ENCODE measurements around the gene EIF4B. TPM values are rescaled to one million over a fixed set of nuclear protein-coding genes. Genes with fewer than 3 reads are reported as not detected.

The EIF4B gene
- total and polyA plus RNA-seq, 8 donors: 72.8 to 522 (median 418) TPM

DNA sequence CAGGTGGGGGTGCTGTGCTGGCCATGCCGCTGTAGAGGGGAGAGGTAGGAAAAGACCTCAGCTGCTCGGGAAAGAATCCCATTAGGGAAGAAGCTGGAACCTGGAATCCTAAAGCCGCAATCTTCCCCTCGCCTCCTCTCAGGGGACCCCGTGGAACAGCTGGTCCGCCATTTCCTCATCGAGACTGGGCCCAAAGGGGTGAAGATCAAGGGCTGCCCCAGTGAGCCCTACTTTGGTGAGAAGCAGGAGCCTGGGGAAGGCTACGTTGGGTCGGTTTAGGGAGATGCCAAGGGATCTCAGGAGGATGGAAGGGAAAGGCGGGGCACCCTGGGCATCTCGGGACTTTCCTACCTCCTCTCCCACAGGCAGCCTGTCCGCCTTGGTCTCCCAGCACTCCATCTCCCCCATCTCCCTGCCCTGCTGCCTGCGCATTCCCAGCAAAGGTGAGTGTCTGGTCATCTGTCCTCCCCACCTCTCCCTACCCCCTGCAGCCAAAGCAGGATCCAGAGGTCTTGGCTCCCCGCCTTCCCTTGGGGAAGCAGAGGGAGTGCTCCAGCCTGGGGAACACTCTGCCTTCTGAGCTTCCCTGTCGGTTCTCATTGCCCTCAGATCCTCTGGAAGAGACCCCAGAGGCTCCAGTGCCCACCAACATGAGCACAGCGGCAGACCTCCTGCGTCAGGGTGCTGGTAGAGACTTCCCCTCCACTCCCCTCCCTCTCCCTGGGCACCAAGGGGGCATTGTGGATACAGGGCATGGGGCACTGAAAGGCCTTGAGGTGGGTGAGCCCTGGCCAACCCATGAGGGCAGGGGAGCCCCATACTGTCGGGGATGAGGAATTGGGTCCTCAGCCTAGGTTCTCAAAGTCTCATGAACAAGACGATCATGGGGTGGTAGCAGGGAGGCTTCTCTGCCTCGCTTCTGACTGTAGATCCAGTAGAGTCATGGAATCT is 56.0 kb downstream of the EIF4B start:
- Histone ChIP-seq H3K4me1 (peaks cover 18 to 22% (median 22%) of the 10 kb centered on the region in 3 donors), H3K27ac (peak overlapping the region in 3 of 4 donors; percentile 34 to 68 (median 61)), H3K4me3 (no peak overlapping the region), H3K36me3 (peaks cover 0 to 17% (median 14%) of the 10 kb centered on the region in 3 donors), H3K27me3 (no peaks in the 10 kb centered on the region), H3K9me3 (no peaks in the 10 kb centered on the region)
- intact Hi-C loops (cut with DNase I): loop anchor here in 2 of 3 donors (5.0 to 10.0 kb wide), 2 partner anchors 35 to 133 kb away; partner anchors contain the start of gene IGFBP6 (in 1 of the 2)
- FAIRE-seq (no peak), ATAC-seq (no peak), DNase-seq (peak in 3 of 6 donors; percentile 28 to 75 (median 44))
- TF ChIP-seq, protein P1, sequence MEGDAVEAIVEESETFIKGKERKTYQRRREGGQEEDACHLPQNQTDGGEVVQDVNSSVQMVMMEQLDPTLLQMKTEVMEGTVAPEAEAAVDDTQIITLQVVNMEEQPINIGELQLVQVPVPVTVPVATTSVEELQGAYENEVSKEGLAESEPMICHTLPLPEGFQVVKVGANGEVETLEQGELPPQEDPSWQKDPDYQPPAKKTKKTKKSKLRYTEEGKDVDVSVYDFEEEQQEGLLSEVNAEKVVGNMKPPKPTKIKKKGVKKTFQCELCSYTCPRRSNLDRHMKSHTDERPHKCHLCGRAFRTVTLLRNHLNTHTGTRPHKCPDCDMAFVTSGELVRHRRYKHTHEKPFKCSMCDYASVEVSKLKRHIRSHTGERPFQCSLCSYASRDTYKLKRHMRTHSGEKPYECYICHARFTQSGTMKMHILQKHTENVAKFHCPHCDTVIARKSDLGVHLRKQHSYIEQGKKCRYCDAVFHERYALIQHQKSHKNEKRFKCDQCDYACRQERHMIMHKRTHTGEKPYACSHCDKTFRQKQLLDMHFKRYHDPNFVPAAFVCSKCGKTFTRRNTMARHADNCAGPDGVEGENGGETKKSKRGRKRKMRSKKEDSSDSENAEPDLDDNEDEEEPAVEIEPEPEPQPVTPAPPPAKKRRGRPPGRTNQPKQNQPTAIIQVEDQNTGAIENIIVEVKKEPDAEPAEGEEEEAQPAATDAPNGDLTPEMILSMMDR (IDR thresholded peaks at IDR 0.05): peak in 1 of 4 donors; percentile 3
- WGBS, 2 donors: 55% methylated on average over 20 of the region's 20 CpGs

DNA sequence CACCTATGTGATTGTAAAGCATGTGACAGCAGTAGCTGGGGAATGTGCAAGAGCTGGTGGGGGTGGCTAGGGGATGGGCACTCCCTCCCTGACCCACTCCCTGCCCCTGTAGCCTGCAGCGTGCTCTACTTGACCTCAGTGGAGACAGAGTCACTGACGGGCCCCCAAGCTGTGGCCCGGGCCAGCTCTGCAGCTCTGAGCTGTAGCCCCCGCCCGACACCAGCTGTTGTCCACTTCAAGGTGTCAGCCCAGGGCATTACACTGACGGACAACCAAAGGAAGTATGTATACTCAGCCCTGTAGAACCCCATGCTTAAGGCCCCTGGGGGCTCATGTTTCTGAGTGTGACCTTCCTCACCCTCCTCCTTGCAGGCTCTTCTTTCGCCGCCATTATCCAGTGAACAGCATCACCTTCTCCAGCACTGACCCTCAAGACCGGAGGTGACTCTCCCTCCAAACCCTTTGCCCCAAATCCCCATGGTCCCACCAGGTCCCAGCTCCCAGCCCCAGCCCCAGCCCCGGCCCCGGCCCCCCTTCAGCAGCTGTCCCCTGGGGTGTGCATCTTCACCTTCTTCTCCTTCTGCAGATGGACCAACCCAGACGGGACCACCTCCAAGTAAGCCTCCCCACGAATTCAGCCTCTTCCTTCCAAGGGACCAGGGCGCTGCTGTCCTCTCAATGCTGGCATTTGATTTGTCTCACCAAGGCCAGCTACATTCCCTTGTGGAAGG is 56.9 kb downstream of the EIF4B start:
- no peak overlapping the region for H3K27ac ChIP-seq
- peaks cover 0 to 17% (median 14%) of the 10 kb centered on the region in 3 donors for H3K36me3 ChIP-seq
- H3K4me3 ChIP-seq: no peak overlapping the region
- intact Hi-C loops (cut with DNase I): loop anchor here in 2 of 3 donors (5.0 to 10.0 kb wide), 2 partner anchors 34 to 132 kb away; partner anchors contain the start of gene IGFBP6 (in 1 of the 2)
- ATAC-seq (no peak), DNase-seq (peak in 4 of 6 donors; percentile 17 to 70 (median 30)), FAIRE-seq (no peak)
- no peaks in the 10 kb centered on the region for H3K27me3 ChIP-seq
- H3K9me3 ChIP-seq: no peaks in the 10 kb centered on the region
- TF ChIP-seq, protein P1 (IDR thresholded peaks at IDR 0.05): no peak
- peaks cover 18 to 22% (median 22%) of the 10 kb centered on the region in 3 donors for H3K4me1 ChIP-seq
- WGBS, 2 donors: 82 to 89% methylated on average over 13 to 14 of the region's 14 CpGs

DNA sequence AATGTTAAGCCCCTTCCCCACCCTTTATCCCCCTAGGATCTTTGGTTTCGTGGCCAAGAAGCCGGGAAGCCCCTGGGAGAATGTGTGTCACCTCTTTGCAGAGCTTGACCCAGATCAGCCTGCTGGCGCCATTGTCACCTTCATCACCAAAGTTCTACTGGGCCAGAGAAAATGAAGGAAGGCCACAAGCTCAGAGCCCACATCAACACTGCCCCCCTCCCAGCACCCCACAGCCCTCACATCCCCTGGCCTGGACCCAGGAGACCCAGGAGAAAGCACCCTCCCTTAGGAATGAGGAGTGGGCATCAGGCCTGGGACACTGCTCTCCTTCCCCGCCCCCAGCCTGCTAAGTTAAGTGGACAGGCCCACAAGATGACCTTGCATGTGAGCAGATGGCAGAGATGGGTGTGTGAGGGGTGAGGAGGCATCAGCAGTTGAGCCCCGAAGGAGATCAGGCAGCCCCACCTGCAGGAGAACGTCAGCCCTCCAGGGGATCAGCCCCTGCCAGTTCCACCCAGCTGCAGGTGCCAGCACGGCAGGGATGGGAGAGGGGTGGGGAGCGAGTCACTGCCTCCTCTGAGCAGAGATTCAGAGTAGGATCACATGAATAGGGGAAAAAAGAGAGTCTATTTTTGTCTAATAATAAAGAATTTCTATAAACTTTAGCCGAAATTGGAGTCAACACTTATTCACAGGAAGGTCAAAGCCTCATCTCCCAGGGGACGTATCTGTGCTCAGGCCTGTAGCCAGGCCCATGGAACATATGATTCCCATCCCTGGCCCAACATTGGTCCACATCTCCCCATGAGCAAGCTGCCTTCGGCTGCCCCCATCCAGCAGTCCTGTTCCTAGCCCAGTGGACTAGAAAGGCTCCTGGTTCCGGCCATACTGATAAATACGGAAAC is 57.7 kb downstream of the EIF4B start:
- H3K27ac ChIP-seq: peak overlapping the region in 1 of 4 donors; percentile 1
- H3K27me3 ChIP-seq: no peaks in the 10 kb centered on the region
- ATAC-seq (no peak), DNase-seq (peak in 4 of 6 donors; percentile 22 to 70 (median 36)), FAIRE-seq (no peak)
- 71 to 76% methylated on average over 13 of the region's 13 CpGs for WGBS, 2 donors
- TF ChIP-seq, protein P1 (IDR thresholded peaks at IDR 0.05): no peak
- H3K36me3 ChIP-seq: peaks cover 0 to 17% (median 14%) of the 10 kb centered on the region in 3 donors
- no peak overlapping the region for H3K4me3 ChIP-seq
- peaks cover 18 to 22% (median 22%) of the 10 kb centered on the region in 3 donors for H3K4me1 ChIP-seq
- intact Hi-C loops (cut with DNase I): loop anchor here in 2 of 3 donors (5.0 to 10.0 kb wide), 2 partner anchors 33 to 131 kb away; partner anchors contain the start of gene IGFBP6 (in 1 of the 2)
- no peaks in the 10 kb centered on the region for H3K9me3 ChIP-seq

Data from pancreas (tissue), 10 donors.